GM19452 (cell line): ENCODE measurements around the gene MRPL12.

Source experiments
- ATAC-seq: cut with Tn5 transposase; IDR thresholded peaks from one replicate; pipeline ENCODE4 v1.9.1; 2021; ENCODE audit not compliant: unreplicated experiment

MRPL12 gene

DNA sequence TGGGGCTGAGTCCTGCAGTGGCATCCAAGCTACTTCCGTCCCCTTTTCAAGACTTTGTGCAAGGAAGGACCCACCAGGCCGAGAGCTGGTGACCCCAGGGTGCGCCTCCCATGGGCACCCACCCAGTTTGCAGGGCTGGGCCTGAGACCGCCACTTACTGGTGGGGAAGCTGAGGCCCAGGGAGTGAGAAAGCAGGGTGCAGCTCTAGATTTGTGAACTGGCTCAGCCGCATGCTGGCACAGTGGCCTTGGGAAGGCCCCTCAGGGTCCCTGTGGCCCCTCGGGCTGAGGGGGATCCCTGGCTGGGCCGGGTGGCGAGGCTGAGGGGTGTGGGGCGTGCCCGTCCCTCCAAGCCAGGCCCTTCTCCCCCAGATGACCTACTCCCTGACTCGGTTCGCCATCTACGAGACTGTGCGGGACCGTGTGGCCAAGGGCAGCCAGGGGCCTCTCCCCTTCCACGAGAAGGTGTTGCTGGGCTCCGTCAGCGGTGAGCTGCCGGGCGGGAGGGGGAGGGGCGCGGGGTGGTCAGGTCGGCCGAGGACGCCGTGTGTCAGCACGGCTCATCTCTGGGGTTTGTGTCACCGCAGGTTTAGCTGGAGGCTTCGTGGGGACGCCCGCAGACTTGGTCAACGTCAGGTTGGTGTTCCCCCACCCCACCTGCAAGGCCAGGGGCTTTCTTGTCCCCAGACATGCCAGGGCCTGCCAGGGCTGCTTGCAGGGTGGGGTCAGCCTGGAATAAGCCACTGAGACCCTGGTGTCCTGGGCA, 12.1 kb downstream of the MRPL12 start:
- no peak for ATAC-seq

DNA sequence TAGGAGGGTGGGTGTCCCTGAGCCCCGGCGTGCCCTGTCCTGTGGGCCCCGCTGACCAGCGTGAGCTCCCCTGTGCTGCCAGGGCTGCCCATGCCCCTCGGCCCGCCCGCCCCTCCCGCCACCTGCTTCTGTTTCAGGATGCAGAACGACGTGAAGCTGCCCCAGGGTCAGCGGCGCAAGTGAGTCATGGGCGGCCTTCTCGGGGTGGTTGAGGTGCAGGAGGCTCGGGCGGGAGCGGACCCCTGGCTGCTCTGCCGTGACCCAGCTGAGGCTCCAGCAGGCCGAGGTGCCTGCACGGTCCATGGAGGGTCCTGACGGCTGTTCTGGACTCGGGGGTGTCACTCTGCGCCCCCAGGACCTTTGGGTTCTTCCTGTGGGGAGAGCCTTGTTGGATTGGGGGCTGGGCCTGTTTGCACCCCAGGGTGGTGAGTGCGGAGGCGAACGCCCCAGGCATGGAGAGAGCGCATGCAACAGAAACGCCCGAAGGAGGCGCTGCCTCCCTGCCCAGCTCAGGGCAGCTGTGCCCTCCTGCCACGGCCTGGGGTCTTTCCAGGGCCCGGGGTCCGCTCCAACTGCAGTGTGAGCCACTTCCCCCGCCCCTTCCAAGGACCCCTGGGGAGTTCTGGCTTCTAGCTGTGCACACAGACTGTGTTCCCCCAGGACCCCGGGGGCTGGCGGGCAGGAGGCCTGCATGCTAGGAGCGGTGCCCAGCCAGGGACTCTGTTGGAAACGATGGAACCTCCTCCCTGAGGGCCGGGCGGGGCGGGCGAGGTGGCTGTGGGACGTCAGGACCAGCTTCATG, 12.9 kb downstream of the MRPL12 start:
- no peak for ATAC-seq

DNA sequence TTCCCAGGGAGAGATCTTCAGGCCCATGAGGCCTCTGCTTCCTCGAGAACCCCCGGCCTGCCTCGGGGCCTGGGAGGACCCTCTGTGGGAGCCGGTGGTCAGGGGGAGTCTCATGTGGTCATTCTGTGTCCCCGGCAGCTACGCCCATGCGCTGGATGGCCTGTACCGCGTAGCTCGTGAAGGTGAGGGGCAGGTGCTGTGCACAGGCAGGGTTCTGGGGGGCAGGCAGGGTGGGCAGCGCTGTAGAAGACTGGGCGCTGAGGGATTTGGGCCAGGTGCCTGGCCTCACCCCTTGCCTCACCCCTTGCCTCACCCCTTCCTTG, 13.5 kb downstream of the MRPL12 start:
- ATAC-seq: no peak

DNA sequence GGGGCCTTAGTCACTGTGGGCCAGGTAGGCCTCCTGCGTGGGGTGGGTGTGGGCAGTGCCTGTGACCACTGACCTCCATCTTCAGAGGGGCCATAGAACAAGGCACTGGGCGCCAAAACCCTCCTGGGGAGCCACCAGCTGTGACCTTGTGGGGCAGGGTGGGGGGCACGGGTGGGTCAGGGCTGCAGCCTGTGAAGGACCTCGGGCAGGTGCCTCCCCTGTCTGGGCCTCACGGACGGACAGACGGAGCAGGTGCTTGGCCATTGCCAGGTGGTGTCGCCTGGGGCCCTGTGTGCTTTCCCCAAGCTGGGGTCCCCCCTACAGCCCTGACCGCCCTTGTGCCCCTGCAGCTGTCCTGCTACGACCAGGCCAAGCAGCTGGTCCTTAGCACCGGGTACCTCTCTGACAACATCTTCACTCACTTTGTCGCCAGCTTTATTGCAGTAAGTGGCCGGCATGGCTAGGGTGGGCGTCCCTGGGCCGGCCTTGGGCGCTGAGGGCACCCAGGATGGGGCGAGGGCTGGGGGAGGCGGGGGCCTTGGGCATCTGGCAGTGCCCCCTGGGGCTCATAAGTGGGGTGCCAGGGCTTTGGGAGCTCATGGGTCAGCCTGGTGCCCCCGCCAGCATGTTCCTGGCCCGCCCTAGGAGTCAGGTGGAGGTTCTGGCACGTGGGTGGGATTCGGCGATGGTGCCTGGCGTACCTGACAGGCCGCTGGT, 14.0 kb downstream of the MRPL12 start:
- ATAC-seq: no peak

DNA sequence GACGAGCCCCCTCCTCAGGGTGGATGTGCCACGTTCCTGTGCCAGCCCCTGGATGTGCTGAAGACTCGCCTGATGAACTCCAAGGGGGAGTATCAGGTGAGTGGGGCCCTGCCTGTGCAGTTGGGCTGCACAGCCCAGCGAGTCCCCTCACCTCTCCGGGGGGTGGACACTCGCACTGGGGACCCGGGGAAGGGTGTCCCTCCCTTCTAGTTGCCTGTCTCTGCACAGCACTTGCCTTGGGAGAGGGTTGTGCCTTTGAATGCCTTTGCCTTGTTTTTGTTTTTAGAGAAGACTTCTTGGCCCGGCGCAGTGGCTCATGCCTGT, 14.6 kb downstream of the MRPL12 start:
- no peak for ATAC-seq

DNA sequence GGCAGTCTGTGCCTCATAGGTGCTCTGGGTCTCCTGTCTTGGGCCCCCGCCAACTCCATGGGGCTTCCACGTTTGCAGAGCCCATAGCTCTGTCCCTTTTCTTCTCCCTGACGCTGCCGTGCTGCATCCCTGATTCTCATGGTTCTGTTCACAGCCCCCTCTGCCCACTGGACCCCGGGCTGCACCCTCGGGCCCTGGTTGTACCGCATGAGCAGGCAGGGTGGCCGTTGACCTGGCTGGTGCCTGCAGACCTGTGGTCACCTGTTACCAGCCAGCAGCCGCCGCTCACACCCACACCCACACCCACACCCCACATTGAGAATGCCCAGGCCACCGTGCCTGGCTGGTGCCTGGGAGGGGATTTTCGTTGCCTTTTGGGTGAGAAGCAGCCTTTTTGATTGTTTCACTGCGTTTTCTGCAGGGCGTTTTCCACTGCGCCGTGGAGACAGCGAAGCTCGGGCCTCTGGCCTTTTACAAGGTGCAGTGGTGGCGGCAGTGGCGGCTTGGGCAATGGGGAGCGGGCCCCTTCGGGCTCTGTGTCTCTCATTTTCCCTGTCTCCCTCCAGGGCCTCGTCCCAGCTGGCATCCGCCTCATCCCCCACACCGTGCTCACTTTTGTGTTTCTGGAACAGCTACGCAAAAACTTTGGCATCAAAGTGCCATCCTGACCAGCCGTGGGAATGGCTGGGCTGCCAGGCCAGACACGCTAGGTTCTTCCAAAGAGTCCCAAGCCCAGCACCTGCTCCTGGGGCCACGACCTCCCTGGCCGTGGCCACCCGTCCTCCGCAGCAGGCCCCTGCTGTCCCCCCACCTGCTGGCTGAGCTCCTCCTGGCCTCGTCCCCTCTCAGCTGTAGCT, 16.5 kb downstream of the MRPL12 start:
- ATAC-seq: no peak

DNA sequence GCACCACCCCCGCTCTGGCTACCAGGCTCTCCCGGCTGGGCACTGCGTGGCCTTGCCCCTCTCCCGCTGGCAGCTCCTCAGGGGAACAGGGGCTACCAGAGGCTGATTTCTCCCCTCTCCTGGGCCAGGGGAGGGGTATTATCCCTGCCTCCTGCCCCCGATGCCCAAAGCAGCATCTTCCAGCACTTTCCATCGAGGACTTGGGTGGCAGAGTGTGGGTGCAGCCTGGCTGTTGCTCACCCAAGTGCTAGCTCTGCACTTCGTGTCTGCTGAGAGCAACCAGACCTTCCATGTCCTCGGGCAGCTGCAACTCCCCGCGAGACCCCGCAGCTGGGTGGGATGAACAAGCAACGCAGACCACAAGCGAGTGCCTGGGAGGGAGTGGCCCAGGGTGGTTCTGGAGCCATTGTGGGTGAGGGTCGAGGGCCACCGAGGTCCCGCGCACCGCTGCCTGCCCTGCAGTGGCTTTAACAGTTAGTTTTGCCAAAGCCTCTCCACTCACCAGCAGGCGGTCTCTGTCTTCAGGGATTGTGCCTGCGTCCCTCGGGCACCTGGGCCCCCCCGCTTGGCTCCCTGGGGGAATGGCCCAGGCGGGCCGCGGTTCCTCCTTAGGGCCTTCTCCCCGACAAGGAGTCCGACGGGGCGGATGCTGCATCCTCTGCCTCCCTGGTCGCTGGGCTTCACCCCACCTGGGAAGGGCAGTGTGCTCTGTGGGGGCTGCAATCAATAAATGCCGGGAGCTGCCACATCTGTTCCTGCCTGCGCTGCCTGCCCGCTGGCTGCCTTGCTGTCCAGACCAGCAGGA, 17.3 kb downstream of the MRPL12 start:
- no peak for ATAC-seq

DNA sequence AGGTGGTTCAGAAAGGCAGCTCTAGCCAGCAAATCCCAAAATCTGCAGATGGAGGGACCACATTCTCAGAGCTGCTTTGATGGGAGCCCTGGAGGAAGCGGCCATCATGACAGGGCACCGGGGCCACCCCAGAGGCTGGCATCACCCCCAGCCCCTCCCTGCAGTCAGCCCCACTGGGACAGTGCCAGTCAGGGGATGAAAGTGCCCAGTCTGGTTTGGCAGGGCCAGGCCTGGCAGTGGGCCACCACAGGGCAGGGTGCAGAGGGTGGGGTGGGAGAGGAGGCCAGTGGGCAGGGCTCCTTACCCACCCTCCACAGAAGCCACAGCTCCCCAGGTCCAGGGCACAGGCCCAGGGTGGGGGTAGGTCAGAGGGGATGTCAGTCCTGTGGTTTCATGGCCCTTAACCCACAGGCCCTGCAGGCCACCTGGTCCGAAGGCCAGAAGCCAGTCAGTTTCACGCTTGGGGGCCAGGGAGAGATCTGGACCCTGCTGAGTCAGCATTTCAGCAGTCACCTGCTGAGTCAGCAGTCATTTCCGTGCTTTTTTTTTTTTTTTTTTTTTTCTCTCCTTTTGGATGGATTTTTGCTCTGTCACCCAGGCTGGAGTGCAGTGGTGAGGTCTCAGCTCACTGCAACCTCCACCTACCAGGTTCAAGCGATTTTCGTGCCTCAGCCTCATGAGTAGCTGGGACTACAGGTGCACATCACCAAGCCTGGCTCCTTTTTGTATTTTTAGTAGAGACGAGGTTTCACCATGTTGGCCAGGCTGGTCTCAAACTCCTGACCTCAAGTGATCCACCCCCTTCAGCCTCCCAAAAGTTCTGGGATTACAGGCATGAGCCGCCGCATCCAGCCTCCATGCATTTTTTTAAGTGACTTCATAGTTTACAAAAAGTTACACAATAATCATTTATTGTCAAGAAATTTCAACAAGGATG, 19.3 kb downstream of the MRPL12 start:
- no peak for ATAC-seq

DNA sequence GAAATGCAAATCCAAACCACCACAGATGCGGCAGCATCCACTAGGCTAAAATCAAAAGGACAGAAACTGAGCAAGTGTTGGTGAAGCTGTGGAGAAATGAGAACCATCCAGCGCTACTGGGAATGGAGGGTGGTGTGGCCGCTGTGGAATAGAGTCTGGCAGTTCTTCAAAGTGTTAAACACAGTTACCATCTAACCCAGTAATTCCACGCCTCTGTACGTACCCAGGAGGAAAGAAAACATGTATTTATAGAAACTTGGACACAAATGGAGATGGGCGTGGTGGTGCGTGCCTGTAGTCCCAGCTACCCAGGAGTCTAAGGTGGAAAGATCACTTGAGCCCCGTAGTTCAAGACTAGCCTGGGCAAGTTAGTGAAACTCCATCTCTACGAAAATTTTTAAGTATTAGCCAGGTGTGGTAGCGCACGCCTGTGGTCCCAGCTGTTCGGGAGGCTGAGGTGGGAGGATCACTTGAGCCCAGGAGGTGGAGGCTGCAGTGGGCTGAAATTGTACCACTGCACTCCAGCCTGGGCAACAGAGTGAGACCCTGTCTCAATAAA, 20.6 kb downstream of the MRPL12 start:
- ATAC-seq: no peak

DNA sequence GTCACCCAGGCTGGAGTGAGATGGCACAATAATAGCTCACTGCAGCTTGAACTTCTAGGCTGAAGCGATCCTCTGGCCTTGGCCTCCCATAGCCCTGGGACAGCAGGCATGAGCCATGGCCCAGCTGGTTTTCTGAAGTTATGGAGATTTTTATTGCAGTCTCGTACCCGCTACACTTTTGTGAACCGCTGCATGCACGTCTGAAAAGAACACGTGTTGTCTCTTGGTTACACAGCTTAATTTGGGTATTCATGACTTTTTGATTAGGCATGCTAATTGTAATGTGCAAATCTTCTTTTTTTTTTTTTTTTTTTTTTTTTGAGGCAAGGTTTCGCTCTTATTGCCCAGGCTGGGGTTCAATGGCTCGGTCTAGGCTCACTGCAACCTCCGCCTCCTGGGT, 22.3 kb downstream of the MRPL12 start:
- ATAC-seq: no peak

DNA sequence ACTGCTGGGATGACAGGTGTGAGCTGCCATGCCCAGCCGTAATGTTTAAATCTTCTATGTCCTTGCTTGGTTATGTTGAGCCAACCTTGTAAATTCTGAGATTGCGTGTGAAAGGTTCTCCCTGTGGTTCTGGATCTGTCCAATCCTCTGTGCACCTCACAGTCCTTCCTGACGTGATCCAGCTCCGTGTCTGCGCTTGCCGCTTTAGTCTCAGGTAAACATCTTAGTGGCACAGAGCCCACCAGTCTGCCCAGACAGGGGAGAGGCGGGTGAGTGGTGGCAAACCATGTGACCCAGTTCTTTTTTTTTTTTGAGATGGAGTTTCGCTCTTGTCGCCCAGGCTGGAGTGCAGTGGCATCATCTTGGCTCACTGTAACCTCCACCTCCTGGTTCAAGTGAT, 22.8 kb downstream of the MRPL12 start:
- no peak for ATAC-seq

DNA sequence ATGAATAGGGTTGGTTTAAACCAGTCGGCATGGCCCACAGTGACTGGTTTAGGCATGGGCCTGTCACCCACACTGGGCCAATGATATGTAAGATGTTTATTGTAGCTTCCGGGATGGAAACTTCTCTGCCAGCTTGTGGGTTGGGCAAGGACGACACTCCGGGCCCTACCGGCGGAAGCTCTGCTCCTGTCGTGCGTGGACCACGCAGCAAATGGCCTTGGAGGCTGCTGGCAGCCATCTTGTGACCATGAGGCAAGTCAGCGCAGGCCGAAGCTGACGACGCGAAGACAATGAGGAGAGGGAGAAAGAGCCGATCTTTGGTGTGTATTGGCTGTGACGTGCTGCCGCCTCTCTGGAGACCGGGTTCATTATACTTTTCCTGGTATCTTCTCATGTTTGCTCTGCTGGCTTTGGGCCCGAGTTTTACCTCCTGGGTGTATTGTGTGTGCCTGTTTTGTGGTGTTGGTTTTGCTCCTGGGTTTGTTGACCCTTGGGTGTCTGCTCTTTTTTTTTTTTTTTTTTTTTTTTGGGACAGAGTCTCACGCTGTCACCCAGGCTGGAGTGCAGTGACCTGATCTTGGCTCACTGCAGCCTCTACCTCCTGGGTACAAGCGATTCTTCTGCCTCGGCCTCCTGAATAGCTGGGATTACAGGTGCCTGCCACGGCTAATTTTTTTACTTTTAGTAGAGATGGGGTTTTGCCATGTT, 24.3 kb downstream of the MRPL12 start:
- ATAC-seq: no peak

DNA sequence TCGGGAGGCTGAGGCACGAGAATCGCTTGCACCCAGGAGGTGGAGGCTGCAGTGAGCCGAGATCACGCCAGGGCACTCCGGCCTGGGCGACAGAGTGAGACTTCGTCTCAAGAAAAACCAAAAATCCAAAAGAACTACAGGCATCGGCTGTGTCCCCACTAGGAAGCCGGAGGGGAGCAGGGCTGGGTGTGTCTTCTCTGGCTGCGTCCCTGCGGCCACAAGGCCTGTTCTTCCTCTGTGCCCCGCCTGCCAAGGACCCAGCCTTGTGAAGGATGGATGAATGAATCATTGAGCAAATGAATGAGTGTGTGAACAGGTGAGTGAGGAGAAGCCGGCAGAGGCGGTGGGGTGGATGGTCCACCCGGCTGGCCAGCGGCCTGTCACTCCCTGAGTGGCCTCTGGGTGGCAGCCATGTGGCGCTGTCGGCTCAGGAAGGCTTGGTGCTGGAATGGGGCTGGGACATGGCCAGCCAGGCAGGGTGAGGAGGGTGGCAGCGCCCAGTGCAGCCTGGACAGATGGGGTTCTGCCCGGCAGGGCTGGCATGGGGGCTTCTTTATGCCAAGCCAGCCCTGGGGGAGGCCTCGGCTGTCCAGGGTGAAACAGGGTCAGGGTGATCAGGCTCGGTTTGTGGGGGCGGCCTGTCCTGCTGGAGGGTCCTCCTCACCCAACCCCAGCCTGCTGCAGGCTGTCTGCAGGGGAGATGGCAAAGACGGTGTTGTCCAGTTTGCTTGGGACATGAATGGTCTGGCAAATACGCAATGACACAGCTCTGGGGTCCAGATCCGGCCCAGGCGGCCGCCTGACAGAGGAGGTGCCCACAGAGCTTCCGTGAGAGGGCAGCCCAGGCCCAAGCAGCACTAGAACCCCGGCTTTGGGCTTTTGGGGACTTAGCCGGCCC, 30.6 kb downstream of the MRPL12 start:
- ATAC-seq: no peak

DNA sequence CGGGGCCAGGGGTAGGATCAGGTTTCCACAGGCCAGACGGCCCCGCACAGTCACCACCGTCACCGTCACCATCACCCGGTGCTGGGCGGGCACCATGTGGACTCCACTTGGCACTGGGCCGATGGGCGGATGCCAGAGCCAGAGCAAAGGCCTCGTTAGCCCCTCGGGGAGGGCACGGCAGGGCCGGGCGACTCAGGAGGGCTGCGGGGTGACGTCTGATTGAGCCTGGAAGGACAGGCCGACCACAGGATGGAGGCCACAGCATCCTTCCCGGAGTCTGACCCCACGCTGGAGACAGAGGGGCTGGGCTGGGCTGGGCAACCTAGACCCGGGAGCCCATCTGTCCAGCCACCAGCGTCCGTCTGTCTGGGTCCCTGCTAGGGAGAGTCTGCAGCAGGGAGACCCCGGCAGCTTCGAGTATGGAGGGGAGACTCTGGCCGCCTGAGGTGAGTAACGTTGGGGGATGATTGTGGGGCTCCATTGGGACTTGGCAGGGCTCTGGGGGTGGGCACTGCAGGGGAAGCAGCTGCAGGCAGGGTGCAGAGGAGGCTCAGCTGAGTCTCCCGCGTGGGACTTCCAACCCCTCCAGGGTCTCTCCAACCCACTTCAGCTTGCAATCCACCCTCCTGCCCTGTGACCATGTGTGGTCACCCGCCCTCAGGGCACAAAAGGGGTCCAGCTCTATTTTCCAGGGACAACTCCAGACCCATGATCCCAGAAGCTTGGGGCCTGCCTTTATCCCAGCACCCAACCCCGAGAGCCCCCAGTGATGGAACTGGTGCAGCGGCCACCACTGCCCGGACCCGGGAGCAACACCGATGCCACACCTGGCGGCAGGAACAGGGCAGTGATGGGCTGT, 31.5 kb downstream of the MRPL12 start:
- no peak for ATAC-seq

DNA sequence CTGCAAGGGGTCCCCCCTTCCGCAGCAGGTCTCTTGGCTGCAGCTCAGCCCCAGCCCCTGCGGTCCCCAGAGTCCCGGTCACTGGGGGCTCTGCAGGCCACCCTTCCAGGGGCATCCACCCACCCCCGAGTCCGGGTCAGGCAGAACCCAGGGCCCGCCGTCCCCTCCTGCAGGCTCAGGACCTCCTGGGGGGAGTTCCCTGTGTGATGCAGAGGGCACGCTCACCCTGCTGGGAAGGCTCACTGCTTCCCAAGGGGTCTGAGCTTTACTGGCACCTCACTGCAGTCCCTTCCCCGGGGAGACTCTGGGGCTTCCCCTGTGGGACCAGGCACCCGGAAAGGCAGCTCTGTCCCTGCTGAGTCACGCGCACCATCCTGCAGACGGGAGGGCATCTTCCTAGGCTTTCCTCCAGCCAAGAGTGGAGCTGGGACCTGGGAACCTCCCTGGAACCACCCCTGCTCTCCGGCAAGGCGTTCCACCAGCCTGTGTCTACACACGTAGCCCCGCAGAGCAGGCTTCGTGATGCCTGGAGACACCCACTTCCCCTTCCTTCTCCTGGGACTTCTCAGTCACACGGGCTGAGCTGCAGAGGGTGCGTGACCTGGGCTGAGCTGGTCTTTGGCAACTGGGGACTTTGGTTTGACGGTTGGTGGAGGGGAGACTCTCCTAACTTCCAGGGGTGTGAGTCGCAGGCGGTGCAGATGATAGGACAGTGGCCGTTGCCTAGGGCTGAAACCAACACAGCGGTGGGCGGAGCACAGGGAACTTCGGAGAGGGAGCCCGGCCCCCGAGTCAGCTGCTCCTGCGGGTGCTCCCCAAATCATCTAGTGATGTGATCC, 32.3 kb downstream of the MRPL12 start:
- ATAC-seq: no peak
